K562 (cell line): ENCODE data around the gene NBR1. TPM values are rescaled to one million over a fixed set of nuclear protein-coding genes. Genes with fewer than 3 reads are reported as not detected.

Experiments used
- ATAC-seq: fragments of 200-7000 bp; cut with Tn5 transposase; 3 replicates; pipeline ENCODE4 v1.9.1; 2020; ENCODE audit warnings: moderate library complexity
- BruUV-seq: library from RNA; stranded (reverse); fragments of 400-500 nt; replicated peaks from 2 replicates; lab custom pipeline; 2021; lab: Mats Ljungman, UMichigan
- CTCF ChIA-PET: fragments of 300-600 bp; formaldehyde crosslinking; extraction: SDS; loops from one replicate; lab custom pipeline; 2021; ENCODE audit warnings: low intra/inter-chr PET ratio; lab: Yijun Ruan, JAX
- POLR2A ChIA-PET: fragments of 300-600, 350-650 bp; sonication (Branson Sonifier 250); formaldehyde crosslinking; extraction: SDS; loops from one replicate; lab custom pipeline; 2021; ENCODE audit warnings: antibody characterized with exemption, inconsistent platforms; lab: Yijun Ruan, JAX
- DNase-seq, 4 experiments: peaks; one replicate each; pipeline versions ENCODE4 v3.0.0 to v3.0.0-alpha.2; 2011 to 2018; ENCODE audit warnings: low spot score in 3 of 4, mixed read lengths in 3 of 4; ENCODE audit errors: extremely low read depth in 1 of 4
- FAIRE-seq: peaks from 2 replicates; lab custom pipeline; 2011; peaks lifted over from hg19 to GRCh38; lab: Jason Lieb, UNC
- H2AFZ ChIP-seq: 2 replicates; pipeline ENCODE4 v1.6.0; 2011; ENCODE audit warnings: low read depth, low read length, control low read depth, inconsistent platforms
- H3K27ac ChIP-seq: fragments of 200-600 bp; 3 replicates; pipeline ENCODE4 v1.8.0; 2011; ENCODE audit warnings: low read depth, mild to moderate bottlenecking, control low read depth, inconsistent platforms, low read length, moderate library complexity, mixed read lengths; ENCODE audit errors: extremely low read depth
- H3K27me3 ChIP-seq, 2 experiments: fragments of 300-600 bp in 1 of 2; 2 replicates in 1 of 2; 3 replicates in 1 of 2; pipeline versions ENCODE4 v1.6.0 to v1.8.0; 2011; ENCODE audit warnings: inconsistent platforms in 2 of 2, low read length in 2 of 2, mild to moderate bottlenecking in 1 of 2, mixed read lengths in 1 of 2, moderate library complexity in 1 of 2; ENCODE audit not compliant: control insufficient read depth in 2 of 2, insufficient read depth in 2 of 2
- H3K36me3 ChIP-seq: fragments of 300-600 bp; 3 replicates; pipeline ENCODE4 v1.8.0; 2011; ENCODE audit warnings: mild to moderate bottlenecking, low read length, inconsistent platforms; ENCODE audit not compliant: control insufficient read depth, insufficient read depth
- H3K4me1 ChIP-seq, 2 experiments: fragments of 200-600 bp in 1 of 2; replicated peaks in 1 of 2; 2 replicates in 1 of 2; 3 replicates in 1 of 2; pipeline versions ENCODE4 v1.5.1 to v1.8.0; 2011; ENCODE audit warnings: inconsistent platforms in 2 of 2, low read length in 2 of 2, mild to moderate bottlenecking in 1 of 2, mixed read lengths in 1 of 2, moderate library complexity in 1 of 2; ENCODE audit not compliant: control insufficient read depth in 2 of 2, insufficient read depth in 2 of 2
- H3K4me2 ChIP-seq: 2 replicates; pipeline ENCODE4 v1.6.1; 2011; ENCODE audit warnings: low read length, control low read depth, inconsistent platforms, mixed read lengths; ENCODE audit not compliant: insufficient read depth
- H3K4me3 ChIP-seq: fragments of 200-600 bp; sonication (generic), shearing (Covaris generic); 2 replicates; pipeline ENCODE4 v1.5.1; 2016; ENCODE audit warnings: control low read depth, inconsistent platforms
- H3K79me2 ChIP-seq: fragments of 200-600 bp; 3 replicates; pipeline ENCODE4 v1.8.0; 2011; ENCODE audit warnings: low read length, inconsistent platforms; ENCODE audit not compliant: control insufficient read depth, insufficient read depth
- H3K9ac ChIP-seq, 2 experiments: 2 replicates each; pipeline versions ENCODE4 v1.6.0 to v1.6.1; 2011; ENCODE audit warnings: low read depth in 2 of 2, low read length in 2 of 2, control low read depth in 1 of 2, inconsistent platforms in 1 of 2, mild to moderate bottlenecking in 1 of 2, mixed read lengths in 1 of 2; ENCODE audit not compliant: insufficient read depth in 1 of 2
- H3K9me1 ChIP-seq: one replicate; pipeline ENCODE4 v1.6.0; 2011; ENCODE audit warnings: inconsistent platforms, mild to moderate bottlenecking, low read length, moderate library complexity; ENCODE audit not compliant: control insufficient read depth, insufficient read depth
- H3K9me3 ChIP-seq: replicated peaks from 2 replicates; pipeline ENCODE4 v1.5.1; 2011; ENCODE audit warnings: low read depth, low read length, inconsistent platforms; ENCODE audit not compliant: control insufficient read depth, insufficient read depth
- H4K20me1 ChIP-seq: replicated peaks from 2 replicates; pipeline ENCODE4 v1.6.1; 2011; ENCODE audit warnings: low read length, inconsistent platforms, mixed read lengths; ENCODE audit not compliant: control insufficient read depth, insufficient read depth
- CBFB ChIP-seq: sonication (generic); formaldehyde crosslinking; IDR thresholded peaks from 2 replicates; pipeline ENCODE4 v1.4.0; 2020; ENCODE audit warnings: mild to moderate bottlenecking, missing genetic modification reagents
- CHD1 ChIP-seq: fragments of 200-600 bp; sonication (generic); IDR thresholded peaks from one replicate; pipeline ENCODE4 v1.6.1; 2012; ENCODE audit warnings: mild to moderate bottlenecking, moderate library complexity, low read length, inconsistent platforms
- EP400 ChIP-seq: fragments of 450-650 bp; IDR thresholded peaks from 2 replicates; pipeline ENCODE4 v1.6.1; 2017; ENCODE audit warnings: antibody characterized with exemption, mild to moderate bottlenecking, moderate library complexity
- HOXB6 ChIP-seq: fragments of 250-450 bp; sonication (Bioruptor Pico); IDR thresholded peaks from 2 replicates; pipeline ENCODE4 v1.5.1; 2022; ENCODE audit warnings: mild to moderate bottlenecking, borderline replicate concordance
- MXD1 ChIP-seq: fragments of 250-450 bp; sonication (Bioruptor Pico); IDR thresholded peaks from 2 replicates; pipeline ENCODE4 v1.8.0; 2021; ENCODE audit warnings: borderline replicate concordance, mild to moderate bottlenecking, moderate library complexity; ENCODE audit not compliant: poor library complexity, severe bottlenecking
- NCOA4 ChIP-seq: fragments of 450-650 bp; IDR thresholded peaks from 2 replicates; pipeline ENCODE4 v1.6.1; 2018; ENCODE audit warnings: mild to moderate bottlenecking; ENCODE audit not compliant: partially characterized antibody
- SMAD1 ChIP-seq: fragments of 150-350 bp; IDR thresholded peaks from 2 replicates; pipeline ENCODE4 v1.6.1; 2014; ENCODE audit warnings: low read length, low read depth; ENCODE audit not compliant: partially characterized antibody
- STAG1 ChIP-seq: sonication (generic); formaldehyde crosslinking; IDR thresholded peaks from 2 replicates; pipeline ENCODE4 v1.5.0; 2020; ENCODE audit warnings: missing genetic modification reagents, borderline replicate concordance
- ZFP36 ChIP-seq: fragments of 150-350 bp; IDR thresholded peaks from 2 replicates; pipeline ENCODE4 v1.6.1; 2018; ENCODE audit warnings: low read length, low read depth; ENCODE audit not compliant: partially characterized antibody
- ZNF184 ChIP-seq: sonication (generic); formaldehyde crosslinking; IDR thresholded peaks from 2 replicates; pipeline ENCODE4 v1.5.0; 2020; ENCODE audit warnings: missing genetic modification reagents
- ZNF324 ChIP-seq: fragments of 250-450 bp; sonication (Bioruptor Pico); IDR thresholded peaks from 2 replicates; pipeline ENCODE4 v1.4.0; 2020; ENCODE audit warnings: mild to moderate bottlenecking
- WGBS: fragments of 100-300 bp; shearing (Covaris generic); methylation state at CpG from one replicate; pipeline ENCODE4 v1.1.6; 2016; ENCODE audit warnings: low coverage, mixed read lengths; ENCODE audit not compliant: insufficient coverage; ENCODE audit errors: missing lambda C conversion rate; 5-methylcytosine and 5-hydroxymethylcytosine counted together
- in situ Hi-C: fragments of 300-500 bp; cut with MboI; formaldehyde crosslinking; loops from 4 replicates; pipeline ENCODE4 v1.15.0; 2018; ENCODE audit warnings: inconsistent platforms, mixed read lengths
- intact Hi-C: fragments of 100-400 bp; cut with micrococcal nuclease; formaldehyde crosslinking; loops from 2 replicates; pipeline ENCODE4 v1.14.2; 2022
- polyA plus RNA-seq, 8 experiments: library from polyadenylated mRNA; depleted of rRNA in 4 of 8; stranded (reverse) in 5 of 8; unstranded in 3 of 8; fragments of >200 nt; fragmentation: Nextera tagmentation in 2 of 8; fragmentation: Illumina TruSeq in 1 of 8; extraction: Ambion mirVana in 2 of 8; extraction: Trizol in 1 of 8; gene quantifications; 2 replicates each; pipeline versions ENCODE4 v1.2.1 to v1.2.3, GENCODE V29; 2011 to 2014; ENCODE audit warnings: inconsistent platforms in 1 of 8, missing spikeins in 1 of 8
- total RNA-seq, 7 experiments: library from RNA; depleted of rRNA in 6 of 7; stranded (reverse); fragments of >200 nt in 6 of 7; fragmentation: Illumina TruSeq in 2 of 7; extraction: Trizol in 2 of 7; gene quantifications; 2 replicates each; pipeline versions ENCODE4 v1.2.1 to v1.2.3, GENCODE V29; 2011 to 2021; ENCODE audit warnings: low replicate concordance in 1 of 7
- TF ChIP-seq, protein P1 (sequence below): fragments of 450-650 bp; formaldehyde crosslinking; IDR thresholded peaks from 2 replicates; pipeline ENCODE4 v1.4.0; 2020; ENCODE audit warnings: mild to moderate bottlenecking, mixed read lengths
- TF ChIP-seq, protein P2 (sequence below), 2 experiments: fragments of 150-350 bp in 1 of 2; IDR thresholded peaks; 2 replicates each; pipeline ENCODE4 v1.6.1; 2012 to 2016; ENCODE audit warnings: low read depth in 2 of 2, low read length in 2 of 2, mild to moderate bottlenecking in 1 of 2, moderate library complexity in 1 of 2
- TF ChIP-seq, protein P3 (sequence below): sonication (generic); formaldehyde crosslinking; IDR thresholded peaks from 2 replicates; pipeline ENCODE4 v1.8.1; 2023; ENCODE audit warnings: mild to moderate bottlenecking, missing genetic modification reagents

The NBR1 gene
- total and polyA plus RNA-seq, 9 of the 15 experiments (the other 6 are each of a cell fraction or from before 2014, with no cell fraction given): 4.2 to 70.1 (median 39.9) TPM

DNA sequence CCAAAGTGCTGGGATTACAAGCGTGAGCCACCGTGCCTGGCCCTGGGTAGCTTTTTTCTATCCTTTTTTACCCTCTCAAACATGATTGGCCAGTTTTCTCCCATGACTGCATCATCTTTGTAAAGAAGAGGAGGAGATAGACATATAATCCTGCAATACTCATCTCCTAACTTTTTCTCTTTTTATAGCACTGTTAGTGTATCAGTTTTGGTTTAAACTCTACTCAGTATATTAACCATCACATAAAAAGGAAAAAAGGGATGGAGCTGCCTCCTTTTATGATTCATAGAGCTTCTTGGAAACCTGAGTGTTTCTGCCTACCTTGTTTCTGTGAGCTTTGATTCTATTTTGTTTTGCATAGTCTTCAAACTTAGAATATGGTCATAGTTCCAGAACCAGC lies 28.6 kb downstream of the NBR1 start:
- intact Hi-C loops (no loop called here), in situ Hi-C loops (no loop called here)
- Histone ChIP-seq H3K9ac (no peak overlapping the region), H3K36me3 (peaks cover 60% of the 10 kb centered on the region), H3K27ac (no peak overlapping the region), H3K4me2 (no peak overlapping the region), H2AFZ (no peak overlapping the region), H3K9me3 (no peaks in the 10 kb centered on the region), H3K79me2 (no peaks in the 10 kb centered on the region), H3K27me3 (no peaks in the 10 kb centered on the region), H3K4me3 (no peak overlapping the region), H3K4me1 (no peaks in the 10 kb centered on the region), H3K9me1 (no peaks in the 10 kb centered on the region), H4K20me1 (no peaks in the 10 kb centered on the region)
- no TSS peak for BruUV-seq
- ATAC-seq (no peak), DNase-seq (no peak), FAIRE-seq (no peak)
- 92% methylated on average over 2 of the region's 2 CpGs for WGBS
- POLR2A ChIA-PET: interaction anchor here (0.7 to 6.7 kb wide), 11 partner anchors 10 to 168 kb away, joined by 3 to 48 read pairs (median 4); no protein-coding TSS in a partner anchor
- CTCF ChIA-PET: no interaction called here
- TF ChIP-seq ZFP36 (no peak), ZNF184 (CRISPR knock-in tag) (no peak), ZNF324 (CRISPR knock-in tag) (no peak), CHD1 (no peak), EP400 (no peak), MXD1 (CRISPR knock-in tag) (no peak), SMAD1 (no peak), CBFB (CRISPR knock-in tag) (no peak), NCOA4 (no peak), STAG1 (CRISPR knock-in tag) (no peak), HOXB6 (CRISPR knock-in tag) (no peak)
- TF ChIP-seq, protein P1, sequence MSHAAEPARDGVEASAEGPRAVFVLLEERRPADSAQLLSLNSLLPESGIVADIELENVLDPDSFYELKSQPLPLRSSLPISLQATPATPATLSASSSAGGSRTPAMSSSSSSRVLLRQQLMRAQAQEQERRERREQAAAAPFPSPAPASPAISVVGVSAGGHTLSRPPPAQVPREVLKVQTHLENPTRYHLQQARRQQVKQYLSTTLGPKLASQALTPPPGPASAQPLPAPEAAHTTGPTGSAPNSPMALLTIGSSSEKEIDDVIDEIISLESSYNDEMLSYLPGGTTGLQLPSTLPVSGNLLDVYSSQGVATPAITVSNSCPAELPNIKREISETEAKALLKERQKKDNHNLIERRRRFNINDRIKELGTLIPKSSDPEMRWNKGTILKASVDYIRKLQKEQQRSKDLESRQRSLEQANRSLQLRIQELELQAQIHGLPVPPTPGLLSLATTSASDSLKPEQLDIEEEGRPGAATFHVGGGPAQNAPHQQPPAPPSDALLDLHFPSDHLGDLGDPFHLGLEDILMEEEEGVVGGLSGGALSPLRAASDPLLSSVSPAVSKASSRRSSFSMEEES: no peak
- TF ChIP-seq, protein P2, sequence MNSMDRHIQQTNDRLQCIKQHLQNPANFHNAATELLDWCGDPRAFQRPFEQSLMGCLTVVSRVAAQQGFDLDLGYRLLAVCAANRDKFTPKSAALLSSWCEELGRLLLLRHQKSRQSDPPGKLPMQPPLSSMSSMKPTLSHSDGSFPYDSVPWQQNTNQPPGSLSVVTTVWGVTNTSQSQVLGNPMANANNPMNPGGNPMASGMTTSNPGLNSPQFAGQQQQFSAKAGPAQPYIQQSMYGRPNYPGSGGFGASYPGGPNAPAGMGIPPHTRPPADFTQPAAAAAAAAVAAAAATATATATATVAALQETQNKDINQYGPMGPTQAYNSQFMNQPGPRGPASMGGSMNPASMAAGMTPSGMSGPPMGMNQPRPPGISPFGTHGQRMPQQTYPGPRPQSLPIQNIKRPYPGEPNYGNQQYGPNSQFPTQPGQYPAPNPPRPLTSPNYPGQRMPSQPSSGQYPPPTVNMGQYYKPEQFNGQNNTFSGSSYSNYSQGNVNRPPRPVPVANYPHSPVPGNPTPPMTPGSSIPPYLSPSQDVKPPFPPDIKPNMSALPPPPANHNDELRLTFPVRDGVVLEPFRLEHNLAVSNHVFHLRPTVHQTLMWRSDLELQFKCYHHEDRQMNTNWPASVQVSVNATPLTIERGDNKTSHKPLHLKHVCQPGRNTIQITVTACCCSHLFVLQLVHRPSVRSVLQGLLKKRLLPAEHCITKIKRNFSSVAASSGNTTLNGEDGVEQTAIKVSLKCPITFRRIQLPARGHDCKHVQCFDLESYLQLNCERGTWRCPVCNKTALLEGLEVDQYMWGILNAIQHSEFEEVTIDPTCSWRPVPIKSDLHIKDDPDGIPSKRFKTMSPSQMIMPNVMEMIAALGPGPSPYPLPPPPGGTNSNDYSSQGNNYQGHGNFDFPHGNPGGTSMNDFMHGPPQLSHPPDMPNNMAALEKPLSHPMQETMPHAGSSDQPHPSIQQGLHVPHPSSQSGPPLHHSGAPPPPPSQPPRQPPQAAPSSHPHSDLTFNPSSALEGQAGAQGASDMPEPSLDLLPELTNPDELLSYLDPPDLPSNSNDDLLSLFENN (IDR thresholded peaks at IDR 0.05; ENCODE audit: low read depth in 2 of 2, low read length in 2 of 2): no peak
- TF ChIP-seq, protein P3, sequence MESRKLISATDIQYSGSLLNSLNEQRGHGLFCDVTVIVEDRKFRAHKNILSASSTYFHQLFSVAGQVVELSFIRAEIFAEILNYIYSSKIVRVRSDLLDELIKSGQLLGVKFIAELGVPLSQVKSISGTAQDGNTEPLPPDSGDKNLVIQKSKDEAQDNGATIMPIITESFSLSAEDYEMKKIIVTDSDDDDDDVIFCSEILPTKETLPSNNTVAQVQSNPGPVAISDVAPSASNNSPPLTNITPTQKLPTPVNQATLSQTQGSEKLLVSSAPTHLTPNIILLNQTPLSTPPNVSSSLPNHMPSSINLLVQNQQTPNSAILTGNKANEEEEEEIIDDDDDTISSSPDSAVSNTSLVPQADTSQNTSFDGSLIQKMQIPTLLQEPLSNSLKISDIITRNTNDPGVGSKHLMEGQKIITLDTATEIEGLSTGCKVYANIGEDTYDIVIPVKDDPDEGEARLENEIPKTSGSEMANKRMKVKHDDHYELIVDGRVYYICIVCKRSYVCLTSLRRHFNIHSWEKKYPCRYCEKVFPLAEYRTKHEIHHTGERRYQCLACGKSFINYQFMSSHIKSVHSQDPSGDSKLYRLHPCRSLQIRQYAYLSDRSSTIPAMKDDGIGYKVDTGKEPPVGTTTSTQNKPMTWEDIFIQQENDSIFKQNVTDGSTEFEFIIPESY (CRISPR knock-in tag): no peak
